NK-92 (cell line): ENCODE measurements around the gene LSM12.
"Not testable (repeated sequence)": the region's sequence is repeated elsewhere in the genome, so short reads cannot be mapped to it uniquely, and the experiment has no call there.

ENCODE experiments used
- DNase-seq: peaks from one replicate; lab custom pipeline; 2025; ENCODE audit not compliant: unreplicated experiment; lab: John Stamatoyannopoulos, UW

LSM12 gene

GRCh38 chr17:44045486-44045885, 21.0 kb downstream of the LSM12 start:
- DNase-seq: no peak

- no peak for DNase-seq
These were observed 22.4 kb downstream of the LSM12 start for GRCh38 chr17:44044071-44044470.

- DNase-seq: no peak
These were observed 23.2 kb downstream of the LSM12 start for GRCh38 chr17:44043272-44043696.

GRCh38 chr17:44039829-44040635, 26.4 kb downstream of the LSM12 start:
- DNase-seq: no peak

GRCh38 chr17:44038604-44039011, 27.9 kb downstream of the LSM12 start:
- no peak for DNase-seq

- DNase-seq: no peak
These were observed 29.0 kb downstream of the LSM12 start for GRCh38 chr17:44037471-44037870.

GRCh38 chr17:44034688-44035087, 31.8 kb downstream of the LSM12 start:
- not testable (repeated sequence) for DNase-seq

GRCh38 chr17:44033861-44034408, 32.5 kb downstream of the LSM12 start:
- no peak for DNase-seq

- DNase-seq: no peak
These were observed 36.0 kb downstream of the LSM12 start for GRCh38 chr17:44030482-44030881.

- DNase-seq: no peak
These were observed 36.7 kb downstream of the LSM12 start for GRCh38 chr17:44029736-44030135.

- no peak for DNase-seq
These were observed 41.6 kb downstream of the LSM12 start for GRCh38 chr17:44024853-44025252.

- DNase-seq: no peak
These were observed 42.2 kb downstream of the LSM12 start for GRCh38 chr17:44024271-44024663.

GRCh38 chr17:44023545-44024270, 42.8 kb downstream of the LSM12 start:
- DNase-seq: no peak

- no peak for DNase-seq
These were observed 44.2 kb downstream of the LSM12 start for GRCh38 chr17:44022246-44022645.

- not testable (repeated sequence) for DNase-seq
These were observed 45.2 kb downstream of the LSM12 start for GRCh38 chr17:44021227-44021626.

- DNase-seq: no peak
These were observed 51.9 kb downstream of the LSM12 start, which contains the start of gene TMEM101 for GRCh38 chr17:44014437-44015172. Gene TMEM101 (minus strand): TSS chr17:44014963. CDS start chr17:44014952, 11 bp downstream.

GRCh38 chr17:44014133-44014436, 52.4 kb downstream of the LSM12 start:
- DNase-seq: no peak

- DNase-seq: no peak
These were observed 53.6 kb downstream of the LSM12 start for GRCh38 chr17:44012874-44013273.

- DNase-seq: no peak
These were observed 54.1 kb downstream of the LSM12 start for GRCh38 chr17:44012391-44012790.

GRCh38 chr17:44011876-44012275, 54.6 kb downstream of the LSM12 start:
- no peak for DNase-seq

GRCh38 chr17:44010966-44011647, 55.4 kb downstream of the LSM12 start:
- DNase-seq: no peak
